ENCODE results near the gene IL3.
A peak's percentile ranks its signal among the peaks of the same experiment; 100 is the strongest.

IL3 gene

GRCh38 chr5:132060501-132061161 is at the start of gene IL3:
IL3 (plus strand) TSS chr5:132060655; CDS start chr5:132060707, 52 bp downstream.
- DNase-seq = no peak

GRCh38 chr5:132010989-132011621 is 49.4 kb upstream of the IL3 start:
- no peak for DNase-seq

GRCh38 chr5:132011622-132012343 is 48.7 kb upstream of the IL3 start, which contains the start of gene ACSL6:
ACSL6 (minus strand) TSS chr5:132011658; CDS start chr5:132011553, 105 bp downstream.
- DNase-seq = peak; percentile 34

- DNase-seq = no peak
Measured at GRCh38 chr5:132012371-132013005, 48.0 kb upstream of the IL3 start.

- DNase-seq = no peak
Measured at GRCh38 chr5:132013006-132013689, 47.3 kb upstream of the IL3 start.

GRCh38 chr5:132013711-132014110 is 46.7 kb upstream of the IL3 start:
- no peak for DNase-seq

GRCh38 chr5:132016721-132017250 is 43.7 kb upstream of the IL3 start:
- no peak for DNase-seq

- no peak for DNase-seq
Measured at GRCh38 chr5:132017316-132017715, 43.1 kb upstream of the IL3 start.

GRCh38 chr5:132017738-132018625 is 42.5 kb upstream of the IL3 start:
- DNase-seq = no peak

- no peak for DNase-seq
Measured at GRCh38 chr5:132019337-132019736, 41.1 kb upstream of the IL3 start.

- DNase-seq = no peak
Measured at GRCh38 chr5:132019857-132020555, 40.4 kb upstream of the IL3 start.

GRCh38 chr5:132020568-132021339 is 39.7 kb upstream of the IL3 start:
- no peak for DNase-seq

- no peak for DNase-seq
Measured at GRCh38 chr5:132021654-132022053, 38.8 kb upstream of the IL3 start.

- DNase-seq = no peak
Measured at GRCh38 chr5:132022737-132023136, 37.7 kb upstream of the IL3 start.

GRCh38 chr5:132023258-132024116 is 37.0 kb upstream of the IL3 start:
- no peak for DNase-seq

- DNase-seq = no peak
Measured at GRCh38 chr5:132024117-132024435, 36.4 kb upstream of the IL3 start.

GRCh38 chr5:132024789-132025402 is 35.6 kb upstream of the IL3 start:
- no peak for DNase-seq

GRCh38 chr5:132025403-132025971 is 35.0 kb upstream of the IL3 start:
- DNase-seq = no peak
